OCI-LY3 (cell line): ENCODE measurements around the gene SPOPL.
"Not testable (repeated sequence)": the region's sequence is repeated elsewhere in the genome, so short reads cannot be mapped to it uniquely, and the experiment has no call there.

Source experiments
- H2AFZ ChIP-seq: fragments of 200-600, 300-600 bp; shearing (Covaris generic); 2 replicates; pipeline ENCODE4 v1.6.0; 2014; ENCODE audit warnings: antibody characterized with exemption, low read depth, low read length
- H3K27ac ChIP-seq: fragments of 200-600, 300-600 bp; sonication (generic); 2 replicates; pipeline ENCODE4 v1.5.1; 2014; ENCODE audit warnings: mild to moderate bottlenecking, low read length, moderate library complexity, mixed read lengths
- H3K27me3 ChIP-seq: fragments of 200-600, 300-600 bp; sonication (generic); 2 replicates; pipeline ENCODE4 v1.6.1; 2014; ENCODE audit warnings: low read depth, low read length, mixed read lengths
- H3K36me3 ChIP-seq: fragments of 200-600, 300-600 bp; sonication (generic); replicated peaks from 2 replicates; pipeline ENCODE3; 2014; ENCODE audit warnings: low read depth, low read length, mixed read lengths
- H3K4me1 ChIP-seq: fragments of 300-600, 200-600 bp; sonication (generic); 2 replicates; pipeline ENCODE4 v1.6.1; 2014; ENCODE audit warnings: low read length, mixed read lengths
- H3K4me2 ChIP-seq: fragments of 200-600, 300-600 bp; sonication (generic); 2 replicates; pipeline ENCODE4 v1.6.1; 2014; ENCODE audit warnings: low read length, mixed read lengths
- H3K4me3 ChIP-seq: fragments of 300-600, 200-600 bp; sonication (generic); 2 replicates; pipeline ENCODE4 v1.5.1; 2014; ENCODE audit warnings: antibody characterized with exemption, mild to moderate bottlenecking, low read length, moderate library complexity
- H3K79me2 ChIP-seq: fragments of 300-600, 200-600 bp; shearing (Covaris generic); 2 replicates; pipeline ENCODE4 v1.6.1; 2014; ENCODE audit warnings: mild to moderate bottlenecking, low read length, mixed read lengths
- H3K9ac ChIP-seq: fragments of 300-600, 200-600 bp; shearing (Covaris generic); 2 replicates; pipeline ENCODE4 v1.6.0; 2014; ENCODE audit warnings: mild to moderate bottlenecking, low read length, moderate library complexity
- H3K9me3 ChIP-seq: fragments of 200-600, 300-600 bp; shearing (Covaris generic); 2 replicates; pipeline ENCODE4 v1.6.1; 2014; ENCODE audit warnings: low read length, mixed read lengths; ENCODE audit not compliant: insufficient read depth
- H4K20me1 ChIP-seq: fragments of 200-600, 300-600 bp; sonication (generic); 2 replicates; pipeline ENCODE4 v1.6.1; 2016; ENCODE audit warnings: low read length, mixed read lengths; ENCODE audit not compliant: insufficient read depth
- EZH2phosphoT487 ChIP-seq: fragments of 200-600 bp; shearing (Covaris generic); IDR thresholded peaks from 2 replicates; pipeline ENCODE4 v1.6.1; 2018; ENCODE audit warnings: antibody characterized with exemption, mixed run types, low read depth
- TF ChIP-seq, protein P1 (sequence below): fragments of 200-600, 300-600 bp; sonication (generic); IDR thresholded peaks from 2 replicates; pipeline ENCODE4 v1.5.1; 2014; ENCODE audit warnings: antibody characterized with exemption, low read length, low read depth

The SPOPL gene

DNA sequence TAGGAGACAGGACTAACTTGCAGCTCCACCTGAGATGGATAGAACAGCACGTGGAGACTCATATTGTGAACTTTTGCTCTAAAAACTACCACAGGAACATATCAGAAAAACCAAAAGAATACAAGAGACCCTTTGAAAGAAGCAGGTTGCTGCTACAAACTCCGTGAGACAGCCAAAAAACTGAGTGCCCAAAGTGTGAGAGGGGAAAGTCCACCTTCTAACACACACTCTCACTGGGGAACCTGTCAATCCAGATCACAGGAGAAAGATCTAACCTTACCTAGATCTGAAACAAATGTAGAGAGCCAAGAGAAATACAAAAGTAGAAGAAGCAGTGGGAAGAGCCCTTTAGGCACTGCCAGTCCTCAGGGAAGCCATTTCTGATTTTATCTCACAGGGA is 46.3 kb upstream of the SPOPL start:
- H3K9me3 ChIP-seq, result no peaks in the 10 kb centered on the region
- H3K4me1 ChIP-seq, result no peaks in the 10 kb centered on the region
- no peak overlapping the region for H3K4me2 ChIP-seq
- no peak overlapping the region for H3K9ac ChIP-seq
- H4K20me1 ChIP-seq, result no peaks in the 10 kb centered on the region
- H3K27ac ChIP-seq, result no peak overlapping the region
- H3K27me3 ChIP-seq, result no peaks in the 10 kb centered on the region
- H3K79me2 ChIP-seq, result no peaks in the 10 kb centered on the region
- no peaks in the 10 kb centered on the region for H3K36me3 ChIP-seq
- no peak for TF ChIP-seq EZH2phosphoT487
- TF ChIP-seq, protein P1, sequence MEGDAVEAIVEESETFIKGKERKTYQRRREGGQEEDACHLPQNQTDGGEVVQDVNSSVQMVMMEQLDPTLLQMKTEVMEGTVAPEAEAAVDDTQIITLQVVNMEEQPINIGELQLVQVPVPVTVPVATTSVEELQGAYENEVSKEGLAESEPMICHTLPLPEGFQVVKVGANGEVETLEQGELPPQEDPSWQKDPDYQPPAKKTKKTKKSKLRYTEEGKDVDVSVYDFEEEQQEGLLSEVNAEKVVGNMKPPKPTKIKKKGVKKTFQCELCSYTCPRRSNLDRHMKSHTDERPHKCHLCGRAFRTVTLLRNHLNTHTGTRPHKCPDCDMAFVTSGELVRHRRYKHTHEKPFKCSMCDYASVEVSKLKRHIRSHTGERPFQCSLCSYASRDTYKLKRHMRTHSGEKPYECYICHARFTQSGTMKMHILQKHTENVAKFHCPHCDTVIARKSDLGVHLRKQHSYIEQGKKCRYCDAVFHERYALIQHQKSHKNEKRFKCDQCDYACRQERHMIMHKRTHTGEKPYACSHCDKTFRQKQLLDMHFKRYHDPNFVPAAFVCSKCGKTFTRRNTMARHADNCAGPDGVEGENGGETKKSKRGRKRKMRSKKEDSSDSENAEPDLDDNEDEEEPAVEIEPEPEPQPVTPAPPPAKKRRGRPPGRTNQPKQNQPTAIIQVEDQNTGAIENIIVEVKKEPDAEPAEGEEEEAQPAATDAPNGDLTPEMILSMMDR, result no peak
- H2AFZ ChIP-seq, result no peak overlapping the region
- no peak overlapping the region for H3K4me3 ChIP-seq

DNA sequence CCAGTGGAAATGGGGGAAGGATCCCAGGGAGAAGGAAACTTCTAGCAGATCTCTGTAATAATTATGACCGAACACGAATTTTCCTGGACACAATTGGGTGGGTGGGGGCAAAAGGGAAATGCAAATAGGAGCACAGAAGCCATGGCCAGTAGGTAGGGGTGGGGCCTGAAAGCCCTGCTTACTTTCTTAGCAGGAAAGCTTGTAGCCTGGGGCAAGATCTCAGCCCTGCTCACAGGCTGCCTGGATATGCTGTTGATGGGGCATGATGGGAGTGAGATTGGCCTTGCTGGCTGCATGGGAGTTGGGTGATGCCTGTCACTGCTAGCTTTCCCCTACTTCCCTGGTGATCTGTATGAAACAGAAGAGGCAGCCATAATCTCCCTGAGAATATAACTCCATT is 45.9 kb upstream of the SPOPL start:
- Histone ChIP-seq H3K9ac (no peak overlapping the region), H4K20me1 (no peaks in the 10 kb centered on the region), H3K4me3 (no peak overlapping the region), H3K27me3 (no peaks in the 10 kb centered on the region), H3K27ac (no peak overlapping the region), H3K36me3 (no peaks in the 10 kb centered on the region), H3K4me2 (no peak overlapping the region), H3K79me2 (no peaks in the 10 kb centered on the region), H3K4me1 (no peaks in the 10 kb centered on the region), H3K9me3 (no peaks in the 10 kb centered on the region), H2AFZ (no peak overlapping the region)
- TF ChIP-seq, protein P1, result no peak
- no peak for TF ChIP-seq EZH2phosphoT487

DNA sequence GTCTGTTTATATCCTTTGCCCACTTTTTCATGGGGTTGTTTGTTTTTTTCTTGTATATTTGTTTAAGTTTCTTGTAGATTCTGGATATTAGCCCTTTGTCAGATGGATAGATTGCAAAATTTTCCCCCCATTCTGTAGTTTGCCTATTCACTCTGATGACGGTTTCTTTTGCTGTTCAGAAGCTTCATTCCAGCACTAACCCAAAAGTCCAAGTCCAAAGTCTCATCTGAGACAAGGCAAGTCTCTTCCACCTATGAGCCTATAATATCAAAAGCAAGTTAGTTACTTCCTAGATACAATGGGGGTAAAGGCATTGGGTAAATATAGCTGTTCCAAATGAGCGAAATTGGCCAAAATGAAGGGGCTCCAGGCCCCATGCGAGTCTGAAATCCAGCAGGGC is 38.9 kb upstream of the SPOPL start:
- not testable (repeated sequence) for H3K4me2 ChIP-seq, H3K9ac ChIP-seq, H3K27me3 ChIP-seq

DNA sequence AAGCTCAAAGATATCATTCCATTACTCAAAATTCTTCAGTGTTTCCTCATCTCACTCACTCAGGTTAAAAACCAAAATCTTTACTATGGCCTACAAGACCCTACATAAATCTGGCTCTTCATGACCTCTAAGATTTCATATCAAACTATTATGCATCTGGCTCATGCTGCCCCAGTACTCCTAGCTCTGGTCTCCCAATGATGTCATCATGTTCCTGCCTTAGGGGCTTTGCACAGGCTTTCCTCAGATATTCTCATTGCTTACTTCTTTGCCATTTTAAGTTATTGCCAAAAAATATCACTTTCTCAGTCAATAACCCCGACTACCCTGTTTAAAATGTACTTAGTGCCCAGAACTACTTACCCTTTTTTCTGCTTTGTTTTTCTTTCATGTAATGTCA is 33.0 kb upstream of the SPOPL start:
- no peaks in the 10 kb centered on the region for H3K9me3 ChIP-seq
- no peaks in the 10 kb centered on the region for H3K27me3 ChIP-seq
- H2AFZ ChIP-seq, result no peak overlapping the region
- no peak overlapping the region for H3K4me3 ChIP-seq
- H3K4me2 ChIP-seq, result no peak overlapping the region
- H4K20me1 ChIP-seq, result no peaks in the 10 kb centered on the region
- no peaks in the 10 kb centered on the region for H3K36me3 ChIP-seq
- no peaks in the 10 kb centered on the region for H3K4me1 ChIP-seq
- H3K9ac ChIP-seq, result no peak overlapping the region
- H3K27ac ChIP-seq, result no peak overlapping the region
- TF ChIP-seq, protein P1, result no peak
- no peak for TF ChIP-seq EZH2phosphoT487
- no peaks in the 10 kb centered on the region for H3K79me2 ChIP-seq

More for the DNA sequence above, 38.9 kb upstream of the SPOPL start:
- not testable (repeated sequence) for H3K36me3 ChIP-seq, H4K20me1 ChIP-seq, H2AFZ ChIP-seq, H3K4me1 ChIP-seq, H3K27ac ChIP-seq, H3K4me3 ChIP-seq, H3K9me3 ChIP-seq, H3K79me2 ChIP-seq

DNA sequence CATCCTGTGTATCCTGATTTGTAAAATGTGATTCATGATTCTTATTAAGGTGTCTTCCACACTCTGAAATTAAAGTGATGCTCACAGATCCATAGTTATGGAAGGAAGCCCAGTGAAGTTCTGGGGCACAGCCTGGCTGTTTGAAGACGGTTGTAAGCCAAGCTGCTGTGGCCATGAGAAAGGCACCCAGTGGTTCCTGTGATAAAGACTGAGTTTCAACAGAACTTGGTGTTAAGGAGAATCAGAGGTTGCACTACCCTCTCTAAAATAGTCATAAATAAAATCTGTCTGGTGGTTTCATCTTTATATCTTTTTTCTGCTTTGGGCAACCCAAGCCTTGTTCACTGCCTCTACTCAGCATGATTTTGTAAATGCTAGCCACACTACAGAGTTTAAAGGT is 32.2 kb upstream of the SPOPL start:
- Histone ChIP-seq H3K9me3 (no peaks in the 10 kb centered on the region), H3K27ac (no peak overlapping the region), H3K79me2 (no peaks in the 10 kb centered on the region), H3K9ac (no peak overlapping the region), H3K4me2 (no peak overlapping the region), H2AFZ (no peak overlapping the region), H3K36me3 (no peaks in the 10 kb centered on the region), H3K4me1 (peaks cover 5% of the 10 kb centered on the region), H3K4me3 (no peak overlapping the region), H4K20me1 (no peaks in the 10 kb centered on the region), H3K27me3 (no peaks in the 10 kb centered on the region)
- TF ChIP-seq, protein P1, result no peak
- no peak for TF ChIP-seq EZH2phosphoT487
